ENCODE measurements around the gene C11orf68. TPM values are rescaled to one million over a fixed set of nuclear protein-coding genes. Genes with fewer than 3 reads are reported as not detected.

C11orf68 gene
- total RNA-seq, 1 donor from 2014 or later = 34.6 TPM

GRCh38 chr11:65944191-65944590 lies 25.3 kb upstream of the C11orf68 start:
- Histone ChIP-seq H3K9ac (ENCODE audit: low read length) (no peak overlapping the region), H3K36me3 (ENCODE audit: insufficient read depth, low read length) (no peaks in the 10 kb centered on the region), H2AFZ (ENCODE audit: low read depth, low read length) (no peak overlapping the region), H3K27me3 (ENCODE audit: insufficient read depth, low read length) (no peaks in the 10 kb centered on the region), H3K4me1 (ENCODE audit: insufficient read depth, low read length) (peaks cover 11% of the 10 kb centered on the region), H3K4me3 (ENCODE audit: insufficient read depth, low read depth, low read length) (no peak overlapping the region), H3K9me3 (ENCODE audit: insufficient read depth, low read depth, low read length) (no peaks in the 10 kb centered on the region), H3K4me2 (ENCODE audit: low read length) (no peak overlapping the region), H3K79me2 (ENCODE audit: insufficient read depth, low read length) (no peaks in the 10 kb centered on the region), H4K20me1 (ENCODE audit: insufficient read depth, low read length) (no peaks in the 10 kb centered on the region), H3K27ac (ENCODE audit: low read depth, low read length) (no peak overlapping the region)
- no peaks in the 10 kb centered on the region for H3K36me3 Mint-ChIP-seq (ENCODE audit: low read depth, unreplicated experiment)
- DNase-seq (ENCODE audit: low read depth) = no peak
- peaks cover 8% of the 10 kb centered on the region for H3K27me3 Mint-ChIP-seq (ENCODE audit: low read depth, unreplicated experiment)
- no peak overlapping the region for H3K27ac Mint-ChIP-seq (ENCODE audit: unreplicated experiment)
- no peak for FAIRE-seq
- no peak overlapping the region for H3K4me3 Mint-ChIP-seq (ENCODE audit: unreplicated experiment)
- H3K4me1 Mint-ChIP-seq (ENCODE audit: low read depth, unreplicated experiment) = peaks cover 9% of the 10 kb centered on the region
- no peaks in the 10 kb centered on the region for H3K9me3 Mint-ChIP-seq (ENCODE audit: unreplicated experiment)
- TF ChIP-seq EZH2 (IDR thresholded peaks at IDR 0.05; ENCODE audit: insufficient read depth, low read length) = no peak
- TF ChIP-seq CTCF (IDR thresholded peaks at IDR 0.05; ENCODE audit: insufficient read depth, low read depth, low read length) = no peak

- H2AFZ ChIP-seq (ENCODE audit: low read depth, low read length) = no peak overlapping the region
- Mint-ChIP-seq H3K36me3 (ENCODE audit: low read depth, unreplicated experiment) (no peaks in the 10 kb centered on the region), H3K27ac (ENCODE audit: unreplicated experiment) (peak overlapping the region; percentile 20)
Observed at GRCh38 chr11:65942531-65942930, 23.7 kb upstream of the C11orf68 start.

More at GRCh38 chr11:65942531-65942930, 23.7 kb upstream of the C11orf68 start:
- H4K20me1 ChIP-seq (ENCODE audit: insufficient read depth, low read length) = no peaks in the 10 kb centered on the region
- H3K4me3 ChIP-seq (ENCODE audit: insufficient read depth, low read depth, low read length) = no peak overlapping the region
- no peak overlapping the region for H3K4me2 ChIP-seq (ENCODE audit: low read length)
- no peaks in the 10 kb centered on the region for H3K27me3 ChIP-seq (ENCODE audit: insufficient read depth, low read length)
- Mint-ChIP-seq H3K4me3 (ENCODE audit: unreplicated experiment) (no peak overlapping the region), H3K27me3 (ENCODE audit: low read depth, unreplicated experiment) (peaks cover 7% of the 10 kb centered on the region), H3K9me3 (ENCODE audit: unreplicated experiment) (no peaks in the 10 kb centered on the region), H3K4me1 (ENCODE audit: low read depth, unreplicated experiment) (peaks cover 9% of the 10 kb centered on the region)
- no peaks in the 10 kb centered on the region for H3K9me3 ChIP-seq (ENCODE audit: insufficient read depth, low read depth, low read length)
- H3K36me3 ChIP-seq (ENCODE audit: insufficient read depth, low read length) = no peaks in the 10 kb centered on the region
- H3K4me1 ChIP-seq (ENCODE audit: insufficient read depth, low read length) = peaks cover 11% of the 10 kb centered on the region
- FAIRE-seq (no peak), DNase-seq (ENCODE audit: low read depth) (no peak)
- H3K9ac ChIP-seq (ENCODE audit: low read length) = no peak overlapping the region
- H3K79me2 ChIP-seq (ENCODE audit: insufficient read depth, low read length) = no peaks in the 10 kb centered on the region
- TF ChIP-seq CTCF (IDR thresholded peaks at IDR 0.05; ENCODE audit: insufficient read depth, low read depth, low read length) (no peak), EZH2 (IDR thresholded peaks at IDR 0.05; ENCODE audit: insufficient read depth, low read length) (no peak)
- no peak overlapping the region for H3K27ac ChIP-seq (ENCODE audit: low read depth, low read length)
